GM03348 (cell line): ENCODE data around the gene LTBP3.

ENCODE experiments used
- DNase-seq: peaks from one replicate; pipeline ENCODE4 v3.0.0; 2012; ENCODE audit warnings: low spot score

Gene LTBP3

DNA sequence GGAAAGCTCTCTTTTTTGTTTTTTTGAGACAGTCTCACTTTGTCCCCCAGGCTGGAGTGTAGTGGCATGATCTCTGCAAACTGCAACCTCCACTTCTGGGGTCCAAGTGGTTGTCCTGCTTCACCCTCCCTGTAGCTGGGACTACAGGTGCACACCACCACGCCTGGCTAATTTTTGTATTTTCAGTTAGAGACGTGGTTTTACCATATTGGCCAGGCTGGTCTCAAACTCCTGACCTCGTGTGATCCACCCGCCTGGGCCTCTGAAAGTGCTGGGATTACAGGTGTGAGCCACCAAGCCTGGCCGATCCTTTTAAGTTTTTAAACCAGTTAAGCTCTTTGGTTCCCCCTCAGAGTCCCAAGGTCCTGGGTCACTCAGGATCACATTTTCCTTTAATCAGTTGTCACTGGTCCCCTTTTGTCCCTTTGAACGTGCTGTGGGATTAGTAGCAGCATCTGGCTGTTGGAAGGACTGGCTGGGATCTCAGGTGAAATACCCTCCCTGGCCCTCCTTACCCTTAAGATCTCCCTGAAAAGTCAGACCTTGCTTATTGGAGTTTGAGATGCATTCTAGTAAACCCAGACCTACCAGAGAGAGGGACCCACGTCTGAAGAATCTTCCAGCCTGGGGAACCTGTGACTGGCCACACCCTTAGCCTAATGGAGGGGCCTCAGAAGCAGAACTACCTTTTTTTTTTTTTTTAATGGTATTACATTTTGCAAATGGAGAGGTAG is 51.2 kb downstream of the LTBP3 start:
- DNase-seq, result no peak

DNA sequence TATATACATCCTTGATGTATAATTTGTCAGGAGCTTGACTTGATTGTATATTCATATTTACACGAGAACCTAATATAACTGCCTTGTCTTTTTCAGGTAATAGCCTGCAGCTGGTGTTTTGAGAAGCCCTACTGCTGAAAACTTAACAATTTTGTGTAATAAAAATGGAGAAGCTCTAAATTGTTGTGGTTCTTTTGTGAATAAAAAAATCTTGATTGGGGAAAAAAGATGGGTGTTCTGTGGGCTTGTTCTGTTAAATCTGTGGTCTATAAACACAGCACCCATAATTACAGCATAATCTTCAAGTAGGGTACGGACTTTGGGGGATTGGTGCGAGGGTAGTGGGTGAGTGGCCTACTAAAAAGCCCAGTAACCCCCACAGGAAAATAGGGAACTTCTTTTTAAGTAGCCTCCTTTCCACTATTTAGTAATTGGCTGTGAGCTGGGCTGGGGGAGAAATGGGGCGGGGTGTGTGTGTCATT is 51.8 kb downstream of the LTBP3 start:
- DNase-seq, result no peak

DNA sequence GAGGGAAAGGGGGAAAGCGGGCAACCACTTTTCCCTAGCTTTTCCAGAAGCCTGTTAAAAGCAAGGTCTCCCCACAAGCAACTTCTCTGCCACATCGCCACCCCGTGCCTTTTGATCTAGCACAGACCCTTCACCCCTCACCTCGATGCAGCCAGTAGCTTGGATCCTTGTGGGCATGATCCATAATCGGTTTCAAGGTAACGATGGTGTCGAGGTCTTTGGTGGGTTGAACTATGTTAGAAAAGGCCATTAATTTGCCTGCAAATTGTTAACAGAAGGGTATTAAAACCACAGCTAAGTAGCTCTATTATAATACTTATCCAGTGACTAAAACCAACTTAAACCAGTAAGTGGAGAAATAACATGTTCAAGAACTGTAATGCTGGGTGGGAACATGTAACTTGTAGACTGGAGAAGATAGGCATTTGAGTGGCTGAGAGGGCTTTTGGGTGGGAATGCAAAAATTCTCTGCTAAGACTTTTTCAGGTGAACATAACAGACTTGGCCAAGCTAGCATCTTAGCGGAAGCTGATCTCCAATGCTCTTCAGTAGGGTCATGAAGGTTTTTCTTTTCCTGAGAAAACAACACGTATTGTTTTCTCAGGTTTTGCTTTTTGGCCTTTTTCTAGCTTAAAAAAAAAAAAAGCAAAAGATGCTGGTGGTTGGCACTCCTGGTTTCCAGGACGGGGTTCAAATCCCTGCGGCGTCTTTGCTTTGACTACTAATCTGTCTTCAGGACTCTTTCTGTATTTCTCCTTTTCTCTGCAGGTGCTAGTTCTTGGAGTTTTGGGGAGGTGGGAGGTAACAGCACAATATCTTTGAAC is 52.5 kb downstream of the LTBP3 start:
- DNase-seq, result no peak

DNA sequence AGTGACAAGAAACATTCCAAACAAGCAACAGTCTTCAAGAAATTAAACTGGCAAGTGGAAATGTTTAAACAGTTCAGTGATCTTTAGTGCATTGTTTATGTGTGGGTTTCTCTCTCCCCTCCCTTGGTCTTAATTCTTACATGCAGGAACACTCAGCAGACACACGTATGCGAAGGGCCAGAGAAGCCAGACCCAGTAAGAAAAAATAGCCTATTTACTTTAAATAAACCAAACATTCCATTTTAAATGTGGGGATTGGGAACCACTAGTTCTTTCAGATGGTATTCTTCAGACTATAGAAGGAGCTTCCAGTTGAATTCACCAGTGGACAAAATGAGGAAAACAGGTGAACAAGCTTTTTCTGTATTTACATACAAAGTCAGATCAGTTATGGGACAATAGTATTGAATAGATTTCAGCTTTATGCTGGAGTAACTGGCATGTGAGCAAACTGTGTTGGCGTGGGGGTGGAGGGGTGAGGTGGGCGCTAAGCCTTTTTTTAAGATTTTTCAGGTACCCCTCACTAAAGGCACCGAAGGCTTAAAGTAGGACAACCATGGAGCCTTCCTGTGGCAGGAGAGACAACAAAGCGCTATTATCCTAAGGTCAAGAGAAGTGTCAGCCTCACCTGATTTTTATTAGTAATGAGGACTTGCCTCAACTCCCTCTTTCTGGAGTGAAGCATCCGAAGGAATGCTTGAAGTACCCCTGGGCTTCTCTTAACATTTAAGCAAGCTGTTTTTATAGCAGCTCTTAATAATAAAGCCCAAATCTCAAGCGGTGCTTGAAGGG is 53.3 kb downstream of the LTBP3 start:
- DNase-seq, result no peak

DNA sequence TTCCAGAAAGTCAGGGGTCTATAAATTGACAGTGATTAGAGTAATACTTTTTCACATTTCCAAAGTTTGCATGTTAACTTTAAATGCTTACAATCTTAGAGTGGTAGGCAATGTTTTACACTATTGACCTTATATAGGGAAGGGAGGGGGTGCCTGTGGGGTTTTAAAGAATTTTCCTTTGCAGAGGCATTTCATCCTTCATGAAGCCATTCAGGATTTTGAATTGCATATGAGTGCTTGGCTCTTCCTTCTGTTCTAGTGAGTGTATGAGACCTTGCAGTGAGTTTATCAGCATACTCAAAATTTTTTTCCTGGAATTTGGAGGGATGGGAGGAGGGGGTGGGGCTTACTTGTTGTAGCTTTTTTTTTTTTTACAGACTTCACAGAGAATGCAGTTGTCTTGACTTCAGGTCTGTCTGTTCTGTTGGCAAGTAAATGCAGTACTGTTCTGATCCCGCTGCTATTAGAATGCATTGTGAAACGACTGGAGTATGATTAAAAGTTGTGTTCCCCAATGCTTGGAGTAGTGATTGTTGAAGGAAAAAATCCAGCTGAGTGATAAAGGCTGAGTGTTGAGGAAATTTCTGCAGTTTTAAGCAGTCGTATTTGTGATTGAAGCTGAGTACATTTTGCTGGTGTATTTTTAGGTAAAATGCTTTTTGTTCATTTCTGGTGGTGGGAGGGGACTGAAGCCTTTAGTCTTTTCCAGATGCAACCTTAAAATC is 54.0 kb downstream of the LTBP3 start:
- DNase-seq, result no peak

DNA sequence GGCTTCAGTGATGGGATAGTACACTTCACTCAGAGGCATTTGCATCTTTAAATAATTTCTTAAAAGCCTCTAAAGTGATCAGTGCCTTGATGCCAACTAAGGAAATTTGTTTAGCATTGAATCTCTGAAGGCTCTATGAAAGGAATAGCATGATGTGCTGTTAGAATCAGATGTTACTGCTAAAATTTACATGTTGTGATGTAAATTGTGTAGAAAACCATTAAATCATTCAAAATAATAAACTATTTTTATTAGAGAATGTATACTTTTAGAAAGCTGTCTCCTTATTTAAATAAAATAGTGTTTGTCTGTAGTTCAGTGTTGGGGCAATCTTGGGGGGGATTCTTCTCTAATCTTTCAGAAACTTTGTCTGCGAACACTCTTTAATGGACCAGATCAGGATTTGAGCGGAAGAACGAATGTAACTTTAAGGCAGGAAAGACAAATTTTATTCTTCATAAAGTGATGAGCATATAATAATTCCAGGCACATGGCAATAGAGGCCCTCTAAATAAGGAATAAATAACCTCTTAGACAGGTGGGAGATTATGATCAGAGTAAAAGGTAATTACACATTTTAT is 54.7 kb downstream of the LTBP3 start:
- DNase-seq, result no peak

DNA sequence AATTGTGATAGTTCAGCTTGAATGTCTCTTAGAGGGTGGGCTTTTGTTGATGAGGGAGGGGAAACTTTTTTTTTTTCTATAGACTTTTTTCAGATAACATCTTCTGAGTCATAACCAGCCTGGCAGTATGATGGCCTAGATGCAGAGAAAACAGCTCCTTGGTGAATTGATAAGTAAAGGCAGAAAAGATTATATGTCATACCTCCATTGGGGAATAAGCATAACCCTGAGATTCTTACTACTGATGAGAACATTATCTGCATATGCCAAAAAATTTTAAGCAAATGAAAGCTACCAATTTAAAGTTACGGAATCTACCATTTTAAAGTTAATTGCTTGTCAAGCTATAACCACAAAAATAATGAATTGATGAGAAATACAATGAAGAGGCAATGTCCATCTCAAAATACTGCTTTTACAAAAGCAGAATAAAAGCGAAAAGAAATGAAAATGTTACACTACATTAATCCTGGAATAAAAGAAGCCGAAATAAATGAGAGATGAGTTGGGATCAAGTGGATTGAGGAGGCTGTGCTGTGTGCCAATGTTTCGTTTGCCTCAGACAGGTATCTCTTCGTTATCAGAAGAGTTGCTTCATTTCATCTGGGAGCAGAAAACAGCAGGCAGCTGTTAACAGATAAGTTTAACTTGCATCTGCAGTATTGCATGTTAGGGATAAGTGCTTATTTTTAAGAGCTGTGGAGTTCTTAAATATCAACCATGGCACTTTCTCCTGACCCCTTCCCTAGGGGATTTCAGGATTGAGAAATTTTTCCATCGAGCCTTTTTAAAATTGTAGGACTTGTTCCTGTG is 55.4 kb downstream of the LTBP3 start:
- no peak for DNase-seq

DNA sequence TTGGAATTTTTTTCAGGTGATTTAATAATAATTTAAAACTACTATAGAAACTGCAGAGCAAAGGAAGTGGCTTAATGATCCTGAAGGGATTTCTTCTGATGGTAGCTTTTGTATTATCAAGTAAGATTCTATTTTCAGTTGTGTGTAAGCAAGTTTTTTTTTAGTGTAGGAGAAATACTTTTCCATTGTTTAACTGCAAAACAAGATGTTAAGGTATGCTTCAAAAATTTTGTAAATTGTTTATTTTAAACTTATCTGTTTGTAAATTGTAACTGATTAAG is 55.9 kb downstream of the LTBP3 start:
- DNase-seq, result no peak

DNA sequence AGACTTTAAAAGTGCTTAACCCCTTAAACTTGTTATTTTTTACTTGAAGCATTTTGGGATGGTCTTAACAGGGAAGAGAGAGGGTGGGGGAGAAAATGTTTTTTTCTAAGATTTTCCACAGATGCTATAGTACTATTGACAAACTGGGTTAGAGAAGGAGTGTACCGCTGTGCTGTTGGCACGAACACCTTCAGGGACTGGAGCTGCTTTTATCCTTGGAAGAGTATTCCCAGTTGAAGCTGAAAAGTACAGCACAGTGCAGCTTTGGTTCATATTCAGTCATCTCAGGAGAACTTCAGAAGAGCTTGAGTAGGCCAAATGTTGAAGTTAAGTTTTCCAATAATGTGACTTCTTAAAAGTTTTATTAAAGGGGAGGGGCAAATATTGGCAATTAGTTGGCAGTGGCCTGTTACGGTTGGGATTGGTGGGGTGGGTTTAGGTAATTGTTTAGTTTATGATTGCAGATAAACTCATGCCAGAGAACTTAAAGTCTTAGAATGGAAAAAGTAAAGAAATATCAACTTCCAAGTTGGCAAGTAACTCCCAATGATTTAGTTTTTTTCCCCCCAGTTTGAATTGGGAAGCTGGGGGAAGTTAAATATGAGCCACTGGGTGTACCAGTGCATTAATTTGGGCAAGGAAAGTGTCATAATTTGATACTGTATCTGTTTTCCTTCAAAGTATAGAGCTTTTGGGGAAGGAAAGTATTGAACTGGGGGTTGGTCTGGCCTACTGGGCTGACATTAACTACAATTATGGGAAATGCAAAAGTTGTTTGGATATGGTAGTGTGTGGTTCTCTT is 56.5 kb downstream of the LTBP3 start:
- DNase-seq, result no peak

DNA sequence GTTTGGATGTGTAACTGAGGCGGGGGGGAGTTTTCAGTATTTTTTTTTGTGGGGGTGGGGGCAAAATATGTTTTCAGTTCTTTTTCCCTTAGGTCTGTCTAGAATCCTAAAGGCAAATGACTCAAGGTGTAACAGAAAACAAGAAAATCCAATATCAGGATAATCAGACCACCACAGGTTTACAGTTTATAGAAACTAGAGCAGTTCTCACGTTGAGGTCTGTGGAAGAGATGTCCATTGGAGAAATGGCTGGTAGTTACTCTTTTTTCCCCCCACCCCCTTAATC is 57.0 kb downstream of the LTBP3 start:
- no peak for DNase-seq

DNA sequence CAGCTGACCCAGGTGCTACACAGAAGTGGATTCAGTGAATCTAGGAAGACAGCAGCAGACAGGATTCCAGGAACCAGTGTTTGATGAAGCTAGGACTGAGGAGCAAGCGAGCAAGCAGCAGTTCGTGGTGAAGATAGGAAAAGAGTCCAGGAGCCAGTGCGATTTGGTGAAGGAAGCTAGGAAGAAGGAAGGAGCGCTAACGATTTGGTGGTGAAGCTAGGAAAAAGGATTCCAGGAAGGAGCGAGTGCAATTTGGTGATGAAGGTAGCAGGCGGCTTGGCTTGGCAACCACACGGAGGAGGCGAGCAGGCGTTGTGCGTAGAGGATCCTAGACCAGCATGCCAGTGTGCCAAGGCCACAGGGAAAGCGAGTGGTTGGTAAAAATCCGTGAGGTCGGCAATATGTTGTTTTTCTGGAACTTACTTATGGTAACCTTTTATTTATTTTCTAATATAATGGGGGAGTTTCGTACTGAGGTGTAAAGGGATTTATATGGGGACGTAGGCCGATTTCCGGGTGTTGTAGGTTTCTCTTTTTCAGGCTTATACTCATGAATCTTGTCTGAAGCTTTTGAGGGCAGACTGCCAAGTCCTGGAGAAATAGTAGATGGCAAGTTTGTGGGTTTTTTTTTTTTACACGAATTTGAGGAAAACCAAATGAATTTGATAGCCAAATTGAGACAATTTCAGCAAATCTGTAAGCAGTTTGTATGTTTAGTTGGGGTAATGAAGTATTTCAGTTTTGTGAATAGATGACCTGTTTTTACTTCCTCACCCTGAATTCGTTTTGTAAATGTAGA is 57.6 kb downstream of the LTBP3 start:
- DNase-seq, result no peak

DNA sequence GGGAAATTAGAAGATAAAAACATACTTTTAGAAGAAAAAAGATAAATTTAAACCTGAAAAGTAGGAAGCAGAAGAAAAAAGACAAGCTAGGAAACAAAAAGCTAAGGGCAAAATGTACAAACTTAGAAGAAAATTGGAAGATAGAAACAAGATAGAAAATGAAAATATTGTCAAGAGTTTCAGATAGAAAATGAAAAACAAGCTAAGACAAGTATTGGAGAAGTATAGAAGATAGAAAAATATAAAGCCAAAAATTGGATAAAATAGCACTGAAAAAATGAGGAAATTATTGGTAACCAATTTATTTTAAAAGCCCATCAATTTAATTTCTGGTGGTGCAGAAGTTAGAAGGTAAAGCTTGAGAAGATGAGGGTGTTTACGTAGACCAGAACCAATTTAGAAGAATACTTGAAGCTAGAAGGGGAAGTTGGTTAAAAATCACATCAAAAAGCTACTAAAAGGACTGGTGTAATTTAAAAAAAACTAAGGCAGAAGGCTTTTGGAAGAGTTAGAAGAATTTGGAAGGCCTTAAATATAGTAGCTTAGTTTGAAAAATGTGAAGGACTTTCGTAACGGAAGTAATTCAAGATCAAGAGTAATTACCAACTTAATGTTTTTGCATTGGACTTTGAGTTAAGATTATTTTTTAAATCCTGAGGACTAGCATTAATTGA is 58.3 kb downstream of the LTBP3 start:
- DNase-seq, result no peak

DNA sequence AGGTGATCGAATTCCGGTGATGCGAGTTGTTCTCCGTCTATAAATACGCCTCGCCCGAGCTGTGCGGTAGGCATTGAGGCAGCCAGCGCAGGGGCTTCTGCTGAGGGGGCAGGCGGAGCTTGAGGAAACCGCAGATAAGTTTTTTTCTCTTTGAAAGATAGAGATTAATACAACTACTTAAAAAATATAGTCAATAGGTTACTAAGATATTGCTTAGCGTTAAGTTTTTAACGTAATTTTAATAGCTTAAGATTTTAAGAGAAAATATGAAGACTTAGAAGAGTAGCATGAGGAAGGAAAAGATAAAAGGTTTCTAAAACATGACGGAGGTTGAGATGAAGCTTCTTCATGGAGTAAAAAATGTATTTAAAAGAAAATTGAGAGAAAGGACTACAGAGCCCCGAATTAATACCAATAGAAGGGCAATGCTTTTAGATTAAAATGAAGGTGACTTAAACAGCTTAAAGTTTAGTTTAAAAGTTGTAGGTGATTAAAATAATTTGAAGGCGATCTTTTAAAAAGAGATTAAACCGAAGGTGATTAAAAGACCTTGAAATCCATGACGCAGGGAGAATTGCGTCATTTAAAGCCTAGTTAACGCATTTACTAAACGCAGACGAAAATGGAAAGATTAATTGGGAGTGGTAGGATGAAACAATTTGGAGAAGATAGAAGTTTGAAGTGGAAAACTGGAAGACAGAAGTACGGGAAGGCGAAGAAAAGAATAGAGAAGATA is 59.0 kb downstream of the LTBP3 start, which contains the start of gene MALAT1:
Gene MALAT1 (plus strand): TSS at position 69 of the 736 bp plus-strand sequence.
- peak; percentile 72 for DNase-seq

DNA sequence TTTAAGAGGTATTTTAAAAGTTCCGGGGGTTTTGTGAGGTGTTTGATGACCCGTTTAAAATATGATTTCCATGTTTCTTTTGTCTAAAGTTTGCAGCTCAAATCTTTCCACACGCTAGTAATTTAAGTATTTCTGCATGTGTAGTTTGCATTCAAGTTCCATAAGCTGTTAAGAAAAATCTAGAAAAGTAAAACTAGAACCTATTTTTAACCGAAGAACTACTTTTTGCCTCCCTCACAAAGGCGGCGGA is 59.5 kb downstream of the LTBP3 start:
- DNase-seq, result no peak

DNA sequence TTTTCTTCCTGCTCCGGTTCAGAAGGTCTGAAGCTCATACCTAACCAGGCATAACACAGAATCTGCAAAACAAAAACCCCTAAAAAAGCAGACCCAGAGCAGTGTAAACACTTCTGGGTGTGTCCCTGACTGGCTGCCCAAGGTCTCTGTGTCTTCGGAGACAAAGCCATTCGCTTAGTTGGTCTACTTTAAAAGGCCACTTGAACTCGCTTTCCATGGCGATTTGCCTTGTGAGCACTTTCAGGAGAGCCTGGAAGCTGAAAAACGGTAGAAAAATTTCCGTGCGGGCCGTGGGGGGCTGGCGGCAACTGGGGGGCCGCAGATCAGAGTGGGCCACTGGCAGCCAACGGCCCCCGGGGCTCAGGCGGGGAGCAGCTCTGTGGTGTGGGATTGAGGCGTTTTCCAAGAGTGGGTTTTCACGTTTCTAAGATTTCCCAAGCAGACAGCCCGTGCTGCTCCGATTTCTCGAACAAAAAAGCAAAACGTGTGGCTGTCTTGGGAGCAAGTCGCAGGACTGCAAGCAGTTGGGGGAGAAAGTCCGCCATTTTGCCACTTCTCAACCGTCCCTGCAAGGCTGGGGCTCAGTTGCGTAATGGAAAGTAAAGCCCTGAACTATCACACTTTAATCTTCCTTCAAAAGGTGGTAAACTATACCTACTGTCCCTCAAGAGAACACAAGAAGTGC is 60.0 kb downstream of the LTBP3 start:
- no peak for DNase-seq

DNA sequence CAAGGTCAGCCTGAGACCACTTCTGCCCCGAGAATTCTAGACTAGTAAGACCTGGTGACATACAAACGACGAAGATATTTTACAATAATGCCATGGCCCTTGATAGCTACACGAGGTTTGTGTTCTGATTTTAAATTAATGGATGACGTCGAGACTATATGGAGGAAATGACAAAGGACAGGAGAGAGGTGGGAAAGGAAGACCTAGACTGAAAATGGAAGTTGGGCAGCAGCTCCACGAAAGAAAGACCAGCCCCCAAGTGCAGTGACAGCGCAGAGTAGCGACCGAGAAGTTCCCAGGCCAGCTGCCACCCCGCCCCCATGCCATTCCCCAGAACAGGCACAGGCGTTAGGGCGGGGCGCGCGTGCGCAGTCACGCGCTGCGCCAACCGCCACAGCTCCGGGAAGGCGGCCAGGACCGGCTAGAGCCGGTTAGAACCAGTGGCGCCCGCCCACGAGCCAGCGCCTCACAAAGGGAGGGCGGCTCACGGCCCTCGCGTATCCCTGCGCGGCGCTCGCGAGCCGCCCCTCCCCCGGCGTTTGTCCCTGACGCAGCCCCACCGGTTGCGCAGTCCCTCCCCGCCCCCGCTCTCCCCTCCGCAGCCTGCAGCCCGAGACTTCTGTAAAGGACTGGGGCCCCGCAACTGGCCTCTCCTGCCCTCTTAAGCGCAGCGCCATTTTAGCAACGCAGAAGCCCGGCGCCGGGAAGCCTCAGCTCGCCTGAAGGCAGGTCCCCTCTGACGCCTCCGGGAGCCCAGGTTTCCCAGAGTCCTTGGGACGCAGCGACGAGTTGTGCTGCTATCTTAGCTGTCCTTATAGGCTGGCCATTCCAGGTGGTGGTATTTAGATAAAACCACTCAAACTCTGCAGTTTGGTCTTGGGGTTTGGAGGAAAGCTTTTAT is 60.8 kb downstream of the LTBP3 start:
- DNase-seq, result peak; percentile 93
